CD4-positive, alpha-beta T cell treated with Interferon alpha-2 for 1 hour (primary cell): ENCODE data around the gene FCAMR.

Experiments used
- DNase-seq, 2 donors: peaks; one replicate each; pipeline ENCODE4 v3.0.0-alpha.2; 2020 to 2022

FCAMR gene

GRCh38 chr1:206970446-206970845 lies at the start of gene FCAMR:
Gene FCAMR (minus strand): TSS chr1:206970460. CDS start chr1:206970125, 335 bp downstream.
- no peak for DNase-seq

GRCh38 chr1:207019661-207020060 lies 49.4 kb upstream of the FCAMR start:
- DNase-seq, result no peak

- no peak for DNase-seq
Observed at GRCh38 chr1:207019161-207019560, 48.9 kb upstream of the FCAMR start.

GRCh38 chr1:207018707-207019106 lies 48.4 kb upstream of the FCAMR start:
- DNase-seq, result no peak

GRCh38 chr1:207017615-207018559 lies 47.6 kb upstream of the FCAMR start:
- DNase-seq, result peak in 1 of 2 donors; percentile 6

- DNase-seq, result no peak
Observed at GRCh38 chr1:207015791-207016190, 45.5 kb upstream of the FCAMR start.

GRCh38 chr1:207014728-207015127 lies 44.5 kb upstream of the FCAMR start:
- no peak for DNase-seq

- no peak for DNase-seq
Observed at GRCh38 chr1:207013321-207014085, 43.2 kb upstream of the FCAMR start.

- DNase-seq, result no peak
Observed at GRCh38 chr1:207010726-207011125, 40.5 kb upstream of the FCAMR start.

- DNase-seq, result no peak
Observed at GRCh38 chr1:207009945-207010344, 39.7 kb upstream of the FCAMR start.

- DNase-seq, result no peak
Observed at GRCh38 chr1:207009182-207009850, 39.1 kb upstream of the FCAMR start.

- no peak for DNase-seq
Observed at GRCh38 chr1:207007352-207008033, 37.2 kb upstream of the FCAMR start.

- DNase-seq, result no peak
Observed at GRCh38 chr1:207006914-207007313, 36.7 kb upstream of the FCAMR start.

- no peak for DNase-seq
Observed at GRCh38 chr1:207006083-207006482, 35.8 kb upstream of the FCAMR start.

GRCh38 chr1:207004931-207005830 lies 34.9 kb upstream of the FCAMR start:
- peak; percentile 12 to 27 for DNase-seq

GRCh38 chr1:207003210-207003609 lies 33.0 kb upstream of the FCAMR start:
- DNase-seq, result no peak

GRCh38 chr1:207002724-207003146 lies 32.5 kb upstream of the FCAMR start:
- no peak for DNase-seq

- DNase-seq, result no peak
Observed at GRCh38 chr1:207001492-207002245, 31.4 kb upstream of the FCAMR start.

- DNase-seq, result no peak
Observed at GRCh38 chr1:207000651-207001291, 30.5 kb upstream of the FCAMR start.

- no peak for DNase-seq
Observed at GRCh38 chr1:206998816-206999215, 28.6 kb upstream of the FCAMR start.
